Gastrocnemius medialis (tissue), 4 donors: ENCODE results near the gene ARHGEF10L. TPM values are rescaled to one million over a fixed set of nuclear protein-coding genes. Genes with fewer than 3 reads are reported as not detected.

ENCODE experiments used
- ATAC-seq, 2 donors: fragments of 150-250 bp; one replicate each; pipeline ENCODE4 v1.9.1; 2016
- DNase-seq, 2 donors: peaks; one replicate each; pipeline ENCODE4 v3.0.0-alpha.2; 2019
- H3K27ac ChIP-seq, 4 donors: fragments of 200-600 bp; sonication (generic); 1 replicate in 1 of 4; 2 replicates in 3 of 4; pipeline ENCODE4 v1.5.1; 2016 to 2018; ENCODE audit warnings: mild to moderate bottlenecking in 2 of 4, moderate library complexity in 1 of 4
- H3K27me3 ChIP-seq, 3 donors: fragments of 200-600 bp; sonication (generic) in 2 of 3; 1 replicate in 1 of 3; 2 replicates in 2 of 3; pipeline versions ENCODE4 v1.5.1 to v1.6.0; 2016 to 2019; ENCODE audit warnings: mild to moderate bottlenecking in 1 of 3, moderate library complexity in 1 of 3
- H3K36me3 ChIP-seq, 2 donors: fragments of 200-600 bp; sonication (generic) in 1 of 2; one replicate each; pipeline ENCODE4 v1.5.1; 2017 to 2018
- H3K4me1 ChIP-seq, 2 donors: fragments of 200-600 bp; sonication (generic) in 1 of 2; one replicate each; pipeline ENCODE4 v1.5.1; 2016 to 2017; ENCODE audit warnings: mild to moderate bottlenecking in 2 of 2
- H3K4me3 ChIP-seq, 4 donors: fragments of 200-600 bp; sonication (generic) in 3 of 4; 1 replicate in 1 of 4; 2 replicates in 3 of 4; pipeline ENCODE4 v1.5.1; 2016 to 2019; ENCODE audit warnings: mild to moderate bottlenecking in 2 of 4
- H3K9me3 ChIP-seq, 3 donors: fragments of 200-600 bp; sonication (generic) in 2 of 3; 1 replicate in 1 of 3; 2 replicates in 2 of 3; pipeline ENCODE4 v1.5.1; 2016 to 2019
- CTCF ChIP-seq, 5 experiments: fragments of 450-650 bp in 3 of 5; fragments of 200-600 bp in 2 of 5; sonication (generic) in 2 of 5; IDR thresholded peaks in 4 of 5; conservative IDR thresholded peaks in 1 of 5; 1 replicate in 4 of 5; 2 replicates in 1 of 5; pipeline ENCODE4 v1.5.1; 2016 to 2019; ENCODE audit warnings: antibody characterized with exemption in 5 of 5, mild to moderate bottlenecking in 3 of 5, moderate library complexity in 3 of 5
- POLR2A ChIP-seq, 2 donors: fragments of 450-650 bp; IDR thresholded peaks; one replicate each; pipeline ENCODE4 v1.6.1; 2017; ENCODE audit warnings: antibody characterized with exemption in 2 of 2, mild to moderate bottlenecking in 2 of 2, moderate library complexity in 2 of 2
- in situ Hi-C, 4 donors: fragments of 200-750 bp; cut with MboI; loops; one replicate each; pipeline versions ENCODE4 v1.15.0 to v1.8.0; 2017; ENCODE audit warnings: low sequenced_read_pairs in 4 of 4
- intact Hi-C: fragments of 100-400 bp; cut with DNase I; formaldehyde crosslinking; loops from one replicate; pipeline ENCODE4 v1.15.1; 2023; ENCODE audit warnings: low total_unique reads
- total RNA-seq, 4 donors: library from RNA; depleted of rRNA; stranded (reverse); fragments of >200 nt; gene quantifications; one replicate each; pipeline versions ENCODE4 v1.1.0 to v1.2.3, GENCODE V29; 2016

The ARHGEF10L gene
- total RNA-seq, 4 donors from 2014 or later: 21.2 to 111 (median 73.8) TPM

- Histone ChIP-seq H3K4me1 (no peaks in the 10 kb centered on the region), H3K4me3 (no peak overlapping the region), H3K36me3 (no peaks in the 10 kb centered on the region), H3K27me3 (peaks cover 10 to 13% (median 11%) of the 10 kb centered on the region in 3 donors), H3K9me3 (no peaks in the 10 kb centered on the region), H3K27ac (no peak overlapping the region)
- intact Hi-C loops (no loop called here), in situ Hi-C loops (no loop called here)
- TF ChIP-seq CTCF (IDR thresholded peaks at IDR 0.05 in 4 of 5, conservative IDR thresholded peaks at IDR 0.05 in 1 of 5): no peak
- TF ChIP-seq POLR2A (IDR thresholded peaks at IDR 0.05): no peak
- ATAC-seq (no peak), DNase-seq (no peak)
These were observed 199.6 kb downstream of the ARHGEF10L start for GRCh38 chr1:17739050-17739449.

GRCh38 chr1:17741052-17741451 lies 201.6 kb downstream of the ARHGEF10L start:
- H3K27me3 ChIP-seq: peaks cover 10 to 16% (median 11%) of the 10 kb centered on the region in 3 donors
- H3K4me1 ChIP-seq: no peaks in the 10 kb centered on the region
- H3K36me3 ChIP-seq: no peaks in the 10 kb centered on the region
- no peak overlapping the region for H3K27ac ChIP-seq
- ATAC-seq (no peak), DNase-seq (no peak)
- TF ChIP-seq POLR2A (IDR thresholded peaks at IDR 0.05): no peak
- no peak for TF ChIP-seq CTCF (IDR thresholded peaks at IDR 0.05 in 4 of 5, conservative IDR thresholded peaks at IDR 0.05 in 1 of 5)
- in situ Hi-C loops (no loop called here), intact Hi-C loops (no loop called here)
- H3K4me3 ChIP-seq: no peak overlapping the region
- no peaks in the 10 kb centered on the region for H3K9me3 ChIP-seq

- H3K9me3 ChIP-seq: no peaks in the 10 kb centered on the region
- no peak overlapping the region for H3K4me3 ChIP-seq
- no peaks in the 10 kb centered on the region for H3K36me3 ChIP-seq
- peaks cover 10 to 16% (median 11%) of the 10 kb centered on the region in 3 donors for H3K27me3 ChIP-seq
- in situ Hi-C loops (no loop called here), intact Hi-C loops (no loop called here)
- no peaks in the 10 kb centered on the region for H3K4me1 ChIP-seq
- TF ChIP-seq CTCF (IDR thresholded peaks at IDR 0.05 in 4 of 5, conservative IDR thresholded peaks at IDR 0.05 in 1 of 5) (no peak), POLR2A (IDR thresholded peaks at IDR 0.05) (no peak)
- H3K27ac ChIP-seq: no peak overlapping the region
- DNase-seq: no peak
- no peak for ATAC-seq
These were observed 203.1 kb downstream of the ARHGEF10L start for GRCh38 chr1:17742583-17742982.

- Histone ChIP-seq H3K36me3 (no peaks in the 10 kb centered on the region), H3K4me3 (no peak overlapping the region), H3K9me3 (no peaks in the 10 kb centered on the region), H3K4me1 (no peaks in the 10 kb centered on the region), H3K27ac (no peak overlapping the region), H3K27me3 (peaks cover 10 to 16% (median 11%) of the 10 kb centered on the region in 3 donors)
- in situ Hi-C loops (no loop called here), intact Hi-C loops (no loop called here)
- no peak for ATAC-seq
- TF ChIP-seq POLR2A (IDR thresholded peaks at IDR 0.05) (no peak), CTCF (IDR thresholded peaks at IDR 0.05 in 4 of 5, conservative IDR thresholded peaks at IDR 0.05 in 1 of 5) (no peak)
- DNase-seq: no peak
These were observed 203.6 kb downstream of the ARHGEF10L start for GRCh38 chr1:17743008-17743647.

GRCh38 chr1:17743925-17744324 lies 204.4 kb downstream of the ARHGEF10L start:
- intact Hi-C loops (no loop called here), in situ Hi-C loops (no loop called here)
- DNase-seq (no peak), ATAC-seq (no peak)
- no peak overlapping the region for H3K27ac ChIP-seq
- H3K36me3 ChIP-seq: no peaks in the 10 kb centered on the region
- H3K4me1 ChIP-seq: no peaks in the 10 kb centered on the region
- no peak overlapping the region for H3K4me3 ChIP-seq
- peaks cover 10 to 16% (median 11%) of the 10 kb centered on the region in 3 donors for H3K27me3 ChIP-seq
- TF ChIP-seq CTCF (IDR thresholded peaks at IDR 0.05 in 4 of 5, conservative IDR thresholded peaks at IDR 0.05 in 1 of 5) (no peak), POLR2A (IDR thresholded peaks at IDR 0.05) (no peak)
- no peaks in the 10 kb centered on the region for H3K9me3 ChIP-seq
